ENCODE data around the gene SEMA3E.

GRCh38 chr7:83613232-83613631 is 35.7 kb downstream of the SEMA3E start:
- TF ChIP-seq REST (IDR thresholded peaks at IDR 0.05; ENCODE audit: low read depth, low read length) (no peak), CTCF (IDR thresholded peaks at IDR 0.05 in 2 of 3, conservative IDR thresholded peaks at IDR 0.05 in 1 of 3; ENCODE audit: control insufficient read depth in 2 of 3, extremely low read depth in 1 of 3, insufficient read depth in 1 of 3, low read depth in 3 of 3, low read length in 3 of 3) (no peak), ELK1 (IDR thresholded peaks at IDR 0.05; ENCODE audit: low read depth, low read length) (no peak), POLR2A (IDR thresholded peaks at IDR 0.05; ENCODE audit: low read depth, low read length) (no peak), ZBTB4 (CRISPR knock-in tag; IDR thresholded peaks at IDR 0.05) (no peak), MYB (IDR thresholded peaks at IDR 0.05; ENCODE audit: borderline replicate concordance, low read depth, low read length) (no peak), YY1 (IDR thresholded peaks at IDR 0.05; ENCODE audit: low read depth, low read length) (no peak), EZH2 (IDR thresholded peaks at IDR 0.05; ENCODE audit: borderline replicate concordance, control insufficient read depth, low read depth, low read length) (no peak)

Measured in GM12878 (cell line).